Ovary (tissue), 9 donors: ENCODE results near the gene IL1RN. TPM values are rescaled to one million over a fixed set of nuclear protein-coding genes. Genes with fewer than 3 reads are reported as not detected.

Experiments
- DNase-seq, 5 donors: peaks; one replicate each; pipeline ENCODE4 v3.0.0-alpha.2; 2019 to 2020
- H3K27ac ChIP-seq, 2 donors: fragments of 200-600 bp; one replicate each; pipeline versions ENCODE4 v1.5.1 to v1.8.0; 2019 to 2022
- H3K27me3 ChIP-seq: fragments of 200-600 bp; one replicate; pipeline ENCODE4 v1.8.0; 2022
- H3K36me3 ChIP-seq: fragments of 200-600 bp; sonication (generic); one replicate; pipeline ENCODE4 v1.5.1; 2019
- H3K4me1 ChIP-seq: one replicate; pipeline ENCODE4 v1.8.1; 2013; ENCODE audit warnings: mild to moderate bottlenecking, moderate library complexity; ENCODE audit not compliant: insufficient read depth
- H3K4me3 ChIP-seq: fragments of 200-600 bp; sonication (generic); one replicate; pipeline ENCODE4 v1.5.1; 2017
- H3K9me3 ChIP-seq, 2 donors: fragments of 200-600 bp in 1 of 2; sonication (generic) in 1 of 2; one replicate each; pipeline versions ENCODE4 v1.5.1 to v1.8.1; 2013 to 2019; ENCODE audit warnings: mild to moderate bottlenecking in 1 of 2, moderate library complexity in 1 of 2
- EP300 ChIP-seq: sonication (generic); formaldehyde crosslinking; IDR thresholded peaks from one replicate; pipeline ENCODE4 v1.6.1; 2017; ENCODE audit warnings: antibody characterized with exemption
- POLR2A ChIP-seq: fragments of 450-650 bp; IDR thresholded peaks from one replicate; pipeline ENCODE4 v1.6.1; 2017; ENCODE audit warnings: antibody characterized with exemption, mild to moderate bottlenecking, moderate library complexity
- WGBS, 3 donors: extraction: QIAGEN DNeasy Blood & Tissue Kit in 1 of 3; methylation state at CpG; one replicate each; pipeline versions ENCODE4 v1.1.5 to v1.1.7; 2013 to 2017; 5-methylcytosine and 5-hydroxymethylcytosine counted together
- intact Hi-C, 4 donors: fragments of 100-400 bp; cut with DNase I; formaldehyde crosslinking; loops; one replicate each; pipeline versions ENCODE4 v1.11.0 to v1.15.1; 2022 to 2023
- polyA plus RNA-seq, 2 donors: library from polyadenylated mRNA; stranded (reverse); fragments of 200-250 nt in 1 of 2; fragments of 350-450 nt in 1 of 2; fragmentation: Illumina TruSeq in 1 of 2; extraction: RNeasy Lipid Tissue Mini Kit (QIAGEN cat#74804) in 1 of 2; gene quantifications; one replicate each; pipeline ENCODE4 v1.2.3, GENCODE V29; 2013 to 2014
- total RNA-seq, 7 donors: library from RNA; depleted of rRNA in 2 of 7; stranded (reverse); fragments of >200 nt in 2 of 7; fragmentation: NEBNext Ultra II Directional in 3 of 7; extraction: Animal tissue kit (Norgen Biotek cat#: 25700) in 3 of 7; gene quantifications; one replicate each; pipeline versions ENCODE4 v1.1.0 to v1.2.4, GENCODE V29; 2016 to 2023
- TF ChIP-seq, protein P1 (sequence below), 3 donors: fragments of 450-650 bp in 2 of 3; fragments of 200-600 bp in 1 of 3; IDR thresholded peaks; one replicate each; pipeline versions ENCODE4 v1.5.1 to v1.8.0; 2016 to 2022; ENCODE audit warnings: antibody characterized with exemption in 3 of 3, mild to moderate bottlenecking in 1 of 3
- donor health status: DM: no; HTN: no; CAD: no; lungs with moderate emphysema.
- donor health status: DM: no; HTN: no; CAD: no.
- donor health status: Bipolar disorder and iron deficiency.
- donor health status: DM: yes; HTN: yes; CAD: no.
- donor health status: DM: no; HTN: no; CAD: no.
- donor health status: DM: yes; HTN: yes; CAD: no.

Gene IL1RN
- total and polyA plus RNA-seq, 9 donors, result 0.29 to 7.9 (median 0.56) TPM; not detected in 1

- H3K4me3 ChIP-seq, result no peak overlapping the region
Observed at GRCh38 chr2:113141451-113141850, 14.1 kb downstream of the IL1RN start.

GRCh38 chr2:113142290-113142689 is 14.9 kb downstream of the IL1RN start:
- intact Hi-C loops, result no loop called here
- Histone ChIP-seq H3K27ac (no peak overlapping the region), H3K36me3 (no peaks in the 10 kb centered on the region), H3K4me3 (no peak overlapping the region), H3K9me3 (no peaks in the 10 kb centered on the region), H3K27me3 (no peaks in the 10 kb centered on the region), H3K4me1 (no peaks in the 10 kb centered on the region)
- no peak for DNase-seq
- WGBS, 3 donors, result 79 to 92% (median 90%) methylated on average over 2 of the region's 2 CpGs
- no peak for TF ChIP-seq EP300
- no peak for TF ChIP-seq POLR2A
- TF ChIP-seq, protein P1, sequence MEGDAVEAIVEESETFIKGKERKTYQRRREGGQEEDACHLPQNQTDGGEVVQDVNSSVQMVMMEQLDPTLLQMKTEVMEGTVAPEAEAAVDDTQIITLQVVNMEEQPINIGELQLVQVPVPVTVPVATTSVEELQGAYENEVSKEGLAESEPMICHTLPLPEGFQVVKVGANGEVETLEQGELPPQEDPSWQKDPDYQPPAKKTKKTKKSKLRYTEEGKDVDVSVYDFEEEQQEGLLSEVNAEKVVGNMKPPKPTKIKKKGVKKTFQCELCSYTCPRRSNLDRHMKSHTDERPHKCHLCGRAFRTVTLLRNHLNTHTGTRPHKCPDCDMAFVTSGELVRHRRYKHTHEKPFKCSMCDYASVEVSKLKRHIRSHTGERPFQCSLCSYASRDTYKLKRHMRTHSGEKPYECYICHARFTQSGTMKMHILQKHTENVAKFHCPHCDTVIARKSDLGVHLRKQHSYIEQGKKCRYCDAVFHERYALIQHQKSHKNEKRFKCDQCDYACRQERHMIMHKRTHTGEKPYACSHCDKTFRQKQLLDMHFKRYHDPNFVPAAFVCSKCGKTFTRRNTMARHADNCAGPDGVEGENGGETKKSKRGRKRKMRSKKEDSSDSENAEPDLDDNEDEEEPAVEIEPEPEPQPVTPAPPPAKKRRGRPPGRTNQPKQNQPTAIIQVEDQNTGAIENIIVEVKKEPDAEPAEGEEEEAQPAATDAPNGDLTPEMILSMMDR (IDR thresholded peaks at IDR 0.05), result no peak

More at GRCh38 chr2:113141451-113141850, 14.1 kb downstream of the IL1RN start:
- TF ChIP-seq, protein P1 (IDR thresholded peaks at IDR 0.05), result no peak
- TF ChIP-seq EP300 (no peak), POLR2A (no peak)
- no peak for DNase-seq
- H3K36me3 ChIP-seq, result no peaks in the 10 kb centered on the region
- no peak overlapping the region for H3K27ac ChIP-seq
- intact Hi-C loops, result no loop called here
- WGBS, 3 donors, result 85 to 86% (median 86%) methylated on average over 6 of the region's 6 CpGs
- no peaks in the 10 kb centered on the region for H3K4me1 ChIP-seq
- H3K27me3 ChIP-seq, result no peaks in the 10 kb centered on the region
- H3K9me3 ChIP-seq, result no peaks in the 10 kb centered on the region

- Histone ChIP-seq H3K27me3 (no peaks in the 10 kb centered on the region), H3K9me3 (no peaks in the 10 kb centered on the region), H3K27ac (no peak overlapping the region), H3K36me3 (no peaks in the 10 kb centered on the region), H3K4me1 (no peaks in the 10 kb centered on the region), H3K4me3 (no peak overlapping the region)
- WGBS, 3 donors, result 39 to 68% (median 57%) methylated on average over 4 of the region's 4 CpGs
- intact Hi-C loops, result no loop called here
- TF ChIP-seq EP300, result no peak
- no peak for TF ChIP-seq POLR2A
- TF ChIP-seq, protein P1 (IDR thresholded peaks at IDR 0.05), result no peak
- DNase-seq, result no peak
Observed at GRCh38 chr2:113144259-113144658, 16.9 kb downstream of the IL1RN start.

GRCh38 chr2:113148606-113149552 is 21.5 kb downstream of the IL1RN start:
- WGBS, 3 donors, result 79 to 82% (median 80%) methylated on average over 8 of the region's 8 CpGs
- intact Hi-C loops, result no loop called here
- TF ChIP-seq, protein P1 (IDR thresholded peaks at IDR 0.05), result no peak
- no peak for TF ChIP-seq POLR2A
- no peak for TF ChIP-seq EP300

More at GRCh38 chr2:113148606-113149552, 21.5 kb downstream of the IL1RN start:
- no peaks in the 10 kb centered on the region for H3K9me3 ChIP-seq
- no peak for DNase-seq
- no peak overlapping the region for H3K4me3 ChIP-seq
- H3K27ac ChIP-seq, result no peak overlapping the region
- no peaks in the 10 kb centered on the region for H3K27me3 ChIP-seq
- H3K36me3 ChIP-seq, result no peaks in the 10 kb centered on the region
- H3K4me1 ChIP-seq, result no peaks in the 10 kb centered on the region
